Measurements from ENCODE around the gene UBAP2L. TPM values are rescaled to one million over a fixed set of nuclear protein-coding genes. Genes with fewer than 3 reads are reported as not detected.

UBAP2L gene
- total and polyA plus RNA-seq, 10 of the 15 experiments (the other 5 are each of a cell fraction or from before 2014, with no cell fraction given), result 49.9 to 198 (median 152) TPM

GRCh38 chr1:154221278-154222001 is 685 bp downstream of the UBAP2L start (continued):
- TF ChIP-seq TCF7 (IDR thresholded peaks at IDR 0.05; ENCODE audit: borderline replicate concordance), result 0 out of 2 replicates have a peak, but pooled peaks have one; percentile 1
- TF ChIP-seq NBN (IDR thresholded peaks at IDR 0.05), result 0 out of 2 replicates have a peak, but pooled peaks have one; percentile 38
- TF ChIP-seq PAX5 (IDR thresholded peaks at IDR 0.05; ENCODE audit: borderline replicate concordance, low read depth, low read length), result no peak; the same call in 1 of the 2 replicates
- TF ChIP-seq CREB1 (IDR thresholded peaks at IDR 0.05; ENCODE audit: low read depth), result peak; percentile 45; the same call in 1 of the 2 replicates
- no peak for TF ChIP-seq SMAD5 (IDR thresholded peaks at IDR 0.05; ENCODE audit: low read depth)
- TF ChIP-seq RCOR1 (conservative IDR thresholded peaks at IDR 0.05; ENCODE audit: low read depth, low read length), result no peak
- TF ChIP-seq, protein P1, sequence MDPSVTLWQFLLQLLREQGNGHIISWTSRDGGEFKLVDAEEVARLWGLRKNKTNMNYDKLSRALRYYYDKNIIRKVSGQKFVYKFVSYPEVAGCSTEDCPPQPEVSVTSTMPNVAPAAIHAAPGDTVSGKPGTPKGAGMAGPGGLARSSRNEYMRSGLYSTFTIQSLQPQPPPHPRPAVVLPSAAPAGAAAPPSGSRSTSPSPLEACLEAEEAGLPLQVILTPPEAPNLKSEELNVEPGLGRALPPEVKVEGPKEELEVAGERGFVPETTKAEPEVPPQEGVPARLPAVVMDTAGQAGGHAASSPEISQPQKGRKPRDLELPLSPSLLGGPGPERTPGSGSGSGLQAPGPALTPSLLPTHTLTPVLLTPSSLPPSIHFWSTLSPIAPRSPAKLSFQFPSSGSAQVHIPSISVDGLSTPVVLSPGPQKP (IDR thresholded peaks at IDR 0.05; ENCODE audit: low read depth, low read length), result no peak
- TF ChIP-seq SREBF1 (IDR thresholded peaks at IDR 0.05; ENCODE audit: low read length), result no peak
- TF ChIP-seq MTA2 (IDR thresholded peaks at IDR 0.05; ENCODE audit: low read depth), result no peak
- no peak for TF ChIP-seq CEBPB (IDR thresholded peaks at IDR 0.05; ENCODE audit: borderline replicate concordance in 1 of 2, low read depth in 2 of 2, low read length in 2 of 2)
- TF ChIP-seq YY1 (IDR thresholded peaks at IDR 0.05; ENCODE audit: low read depth, low read length), result no peak
- TF ChIP-seq EZH2 (IDR thresholded peaks at IDR 0.05; ENCODE audit: borderline replicate concordance, control insufficient read depth, low read depth, low read length), result no peak
- no peak for TF ChIP-seq SMAD1 (IDR thresholded peaks at IDR 0.05; ENCODE audit: low read depth, partially characterized antibody)
- 0 out of 2 replicates have a peak, but pooled peaks have one; percentile 52 for TF ChIP-seq GABPA (IDR thresholded peaks at IDR 0.05; ENCODE audit: low read depth)
- TF ChIP-seq NR2C1 (IDR thresholded peaks at IDR 0.05), result no peak
- no peak for TF ChIP-seq NFIC (IDR thresholded peaks at IDR 0.05; ENCODE audit: low read depth, low read length)
- TF ChIP-seq BACH1 (IDR thresholded peaks at IDR 0.05; ENCODE audit: borderline replicate concordance), result no peak
- TF ChIP-seq TCF3 (IDR thresholded peaks at IDR 0.05; ENCODE audit: borderline replicate concordance, insufficient read depth, low read depth, low read length), result no peak
- no peak for TF ChIP-seq NR2C2 (IDR thresholded peaks at IDR 0.05; ENCODE audit: borderline replicate concordance, control insufficient read depth, insufficient read length, low read depth)
- TF ChIP-seq IRF4 (IDR thresholded peaks at IDR 0.05; ENCODE audit: low read depth, low read length), result no peak
- TF ChIP-seq PML (IDR thresholded peaks at IDR 0.05; ENCODE audit: low read length), result no peak
- no peak for TF ChIP-seq RB1 (IDR thresholded peaks at IDR 0.05; ENCODE audit: borderline replicate concordance)
- TF ChIP-seq CHD4 (IDR thresholded peaks at IDR 0.05), result no peak
- TF ChIP-seq SKIL (IDR thresholded peaks at IDR 0.05; ENCODE audit: low read depth, poor library complexity, severe bottlenecking), result no peak
- no peak for TF ChIP-seq ZNF384 (IDR thresholded peaks at IDR 0.05; ENCODE audit: borderline replicate concordance, low read depth, low read length)
- 0 out of 2 replicates have a peak, but pooled peaks have one; percentile 2 for TF ChIP-seq SMC3 (IDR thresholded peaks at IDR 0.05; ENCODE audit: borderline replicate concordance, low read length)
- TF ChIP-seq CHD1 (IDR thresholded peaks at IDR 0.05; ENCODE audit: low read depth, low read length), result 0 out of 2 replicates have a peak, but pooled peaks have one; percentile 92
- no peak for TF ChIP-seq EED (IDR thresholded peaks at IDR 0.05; ENCODE audit: low read depth)
- TF ChIP-seq, protein P2, sequence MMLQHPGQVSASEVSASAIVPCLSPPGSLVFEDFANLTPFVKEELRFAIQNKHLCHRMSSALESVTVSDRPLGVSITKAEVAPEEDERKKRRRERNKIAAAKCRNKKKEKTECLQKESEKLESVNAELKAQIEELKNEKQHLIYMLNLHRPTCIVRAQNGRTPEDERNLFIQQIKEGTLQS (IDR thresholded peaks at IDR 0.05; ENCODE audit: borderline replicate concordance, extremely low read depth, low read depth, low read length), result no peak
- TF ChIP-seq POLR2AphosphoS5 (IDR thresholded peaks at IDR 0.05; ENCODE audit: low read length), result peak; percentile 86
